ENCODE measurements around the gene ZSCAN30. TPM values are rescaled to one million over a fixed set of nuclear protein-coding genes. Genes with fewer than 3 reads are reported as not detected.

Gene ZSCAN30
- total and polyA plus RNA-seq, 2 of the 13 experiments (the other 11 are each of a cell fraction or from before 2014, with no cell fraction given), result 7.4 to 7.7 TPM

- H3K79me2 ChIP-seq (ENCODE audit: insufficient read depth, low read length), result no peaks in the 10 kb centered on the region
- in situ Hi-C loops (cut with HindIII; ENCODE audit: extremely low pct_ligation_motif_present, low pct_unique_long_range_greater_than_20kb) (no loop called here), intact Hi-C loops (cut with micrococcal nuclease; ENCODE audit: unreplicated experiment) (no loop called here)
- CTCF ChIA-PET (ENCODE audit: low intra/inter-chr PET ratio, low total read pairs), result no interaction called here
- no peaks in the 10 kb centered on the region for H3K27me3 ChIP-seq (ENCODE audit: control insufficient read depth in 1 of 2, insufficient read depth in 2 of 2, low read length in 2 of 2)
- no peak overlapping the region for H3K9ac ChIP-seq (ENCODE audit: insufficient read depth, low read depth, low read length)
- WGBS (ENCODE audit: low lambda C conversion rate), result 40% methylated on average over 3 of the region's 3 CpGs
- ATAC-seq, result peak; percentile 46; the same call in 2 of the 3 replicates
- H3K4me2 ChIP-seq (ENCODE audit: low read depth, low read length), result no peak overlapping the region
- TF ChIP-seq PBX2 (CRISPR knock-in tag; IDR thresholded peaks at IDR 0.05), result peak; percentile 48
- no peak for TF ChIP-seq ETV6 (CRISPR knock-in tag; conservative IDR thresholded peaks at IDR 0.05)
- no peak for TF ChIP-seq RFX1 (IDR thresholded peaks at IDR 0.05)
- TF ChIP-seq GLI4 (CRISPR knock-in tag; IDR thresholded peaks at IDR 0.05; ENCODE audit: borderline replicate concordance), result no peak
- no peak for TF ChIP-seq ARID3A (IDR thresholded peaks at IDR 0.05; ENCODE audit: low read depth, low read length)
- TF ChIP-seq MTERF4 (CRISPR knock-in tag; IDR thresholded peaks at IDR 0.05), result no peak
- no peak overlapping the region for H2AFZ ChIP-seq (ENCODE audit: low read length)
- no peaks in the 10 kb centered on the region for H3K4me1 ChIP-seq (ENCODE audit: insufficient read depth, low read length)
- DNase-seq (ENCODE audit: low spot score), result no peak
- no TSS peak for BruUV-seq (replicated peaks)
- POLR2A ChIA-PET, result no interaction called here
- H3K9me3 ChIP-seq (ENCODE audit: low read length), result no peaks in the 10 kb centered on the region
- no peak overlapping the region for H3K4me3 ChIP-seq (replicated peaks in 1 of 3; ENCODE audit: insufficient read depth in 1 of 3, low read depth in 2 of 3, low read length in 3 of 3)
- FAIRE-seq, result no peak
- no peaks in the 10 kb centered on the region for H4K20me1 ChIP-seq (ENCODE audit: insufficient read depth, low read length)
- H3K36me3 ChIP-seq (replicated peaks in 1 of 2; ENCODE audit: control insufficient read depth in 1 of 2, insufficient read depth in 2 of 2, low read length in 2 of 2), result no peaks in the 10 kb centered on the region
- H3K27ac ChIP-seq (ENCODE audit: extremely low read length, insufficient read depth, low read length), result no peak overlapping the region
These were observed 36.8 kb upstream of the ZSCAN30 start for GRCh38 chr18:35326695-35327387.

All from HepG2 (cell line).